Keratinocyte (primary cell): Measurements from ENCODE around the gene CASK. TPM values are rescaled to one million over a fixed set of nuclear protein-coding genes. Genes with fewer than 3 reads are reported as not detected.

Experiments
- DNase-seq: peaks from one replicate; pipeline ENCODE4 v3.0.0-alpha.2; 2011; ENCODE audit warnings: low read depth, missing footprints, low spot score
- FAIRE-seq: peaks from 2 replicates; lab custom pipeline; 2011; peaks lifted over from hg19 to GRCh38; lab: Jason Lieb, UNC
- H2AFZ ChIP-seq: 2 replicates; pipeline ENCODE4 v1.6.0; 2012; ENCODE audit warnings: low read length, control low read depth, inconsistent platforms; ENCODE audit not compliant: control insufficient read depth
- H3K27ac ChIP-seq: 2 replicates; pipeline ENCODE4 v1.5.1; 2011; ENCODE audit warnings: low read length; ENCODE audit not compliant: control insufficient read depth, insufficient read depth
- H3K27me3 ChIP-seq: 3 replicates; pipeline ENCODE4 v1.6.0; 2011; ENCODE audit warnings: low read length; ENCODE audit not compliant: control insufficient read depth, insufficient read depth; ENCODE audit errors: extremely low read depth
- H3K36me3 ChIP-seq, 2 experiments: 2 replicates in 1 of 2; 3 replicates in 1 of 2; pipeline ENCODE4 v1.5.1; 2011; ENCODE audit warnings: low read length in 2 of 2, mild to moderate bottlenecking in 1 of 2; ENCODE audit not compliant: control insufficient read depth in 2 of 2, insufficient read depth in 2 of 2; ENCODE audit errors: extremely low read depth in 1 of 2
- H3K4me1 ChIP-seq: 3 replicates; pipeline ENCODE4 v1.5.1; 2011; ENCODE audit warnings: low read length; ENCODE audit not compliant: control insufficient read depth, insufficient read depth; ENCODE audit errors: extremely low read depth
- H3K4me2 ChIP-seq: 3 replicates; pipeline ENCODE4 v1.6.0; 2011; ENCODE audit warnings: low read depth, low read length; ENCODE audit not compliant: control insufficient read depth, insufficient read depth; ENCODE audit errors: extremely low read depth
- H3K4me3 ChIP-seq, 3 experiments: fragments of 200-600 bp in 1 of 3; sonication (generic) in 1 of 3; 2 replicates in 2 of 3; 3 replicates in 1 of 3; pipeline ENCODE4 v1.5.1; 2011 to 2016; ENCODE audit warnings: low read length in 3 of 3, mild to moderate bottlenecking in 3 of 3, control low read depth in 2 of 3, inconsistent platforms in 1 of 3, low read depth in 1 of 3, mixed read lengths in 1 of 3, mixed run types in 1 of 3, moderate library complexity in 1 of 3; ENCODE audit not compliant: control insufficient read depth in 2 of 3, insufficient read depth in 2 of 3; ENCODE audit errors: extremely low read depth in 1 of 3
- H3K79me2 ChIP-seq: 2 replicates; pipeline ENCODE4 v1.6.0; 2012; ENCODE audit warnings: low read length; ENCODE audit not compliant: control insufficient read depth, insufficient read depth
- H3K9ac ChIP-seq: 3 replicates; pipeline ENCODE4 v1.6.0; 2011; ENCODE audit warnings: low read length; ENCODE audit not compliant: control insufficient read depth, insufficient read depth; ENCODE audit errors: extremely low read depth
- H3K9me1 ChIP-seq: 3 replicates; pipeline ENCODE4 v1.6.0; 2011; ENCODE audit warnings: low read length; ENCODE audit not compliant: control insufficient read depth, insufficient read depth; ENCODE audit errors: extremely low read depth
- H3K9me3 ChIP-seq: 2 replicates; pipeline ENCODE4 v1.5.1; 2012; ENCODE audit warnings: low read depth, low read length; ENCODE audit not compliant: control insufficient read depth
- H4K20me1 ChIP-seq: 3 replicates; pipeline ENCODE4 v1.6.0; 2011; ENCODE audit warnings: low read length; ENCODE audit not compliant: control insufficient read depth, insufficient read depth; ENCODE audit errors: extremely low read depth
- CTCF ChIP-seq, 3 experiments: IDR thresholded peaks in 1 of 3; conservative IDR thresholded peaks in 1 of 3; optimal IDR thresholded peaks in 1 of 3; 2 replicates in 2 of 3; 3 replicates in 1 of 3; pipeline versions ENCODE3 to v1.5.1; 2011; ENCODE audit warnings: low read length in 3 of 3, mild to moderate bottlenecking in 3 of 3, moderate library complexity in 2 of 3, control low read depth in 1 of 3, inconsistent platforms in 1 of 3; ENCODE audit not compliant: insufficient read depth in 2 of 3; ENCODE audit errors: extremely low read depth in 1 of 3
- EZH2 ChIP-seq: IDR thresholded peaks from one replicate; pipeline ENCODE4 v1.6.1; 2012; ENCODE audit warnings: inconsistent platforms, mild to moderate bottlenecking, low read length, moderate library complexity
- dilution Hi-C: fragments of 300-500 bp; cut with MboI; formaldehyde crosslinking; loops from one replicate; pipeline ENCODE4 v1.7.0; 2020; ENCODE audit warnings: low sequenced_read_pairs; ENCODE audit not compliant: extremely low pct_ligation_motif_present
- polyA plus RNA-seq, 5 experiments: library from polyadenylated mRNA; depleted of rRNA in 3 of 5; stranded (reverse) in 3 of 5; stranded (forward) in 1 of 5; unstranded in 1 of 5; fragments of >200 nt; gene quantifications; 1 replicate in 1 of 5; 2 replicates in 3 of 5; 3 replicates in 1 of 5; pipeline versions ENCODE4 v1.2.1 to v1.2.3, GENCODE V29; 2011 to 2012; ENCODE audit warnings: missing spikeins in 2 of 5, low read depth in 1 of 5, low replicate concordance in 1 of 5

Gene CASK
- polyA plus RNA-seq, 1 donor (not counting 4 experiments of a cell fraction or from before 2014, with no cell fraction given), result 33.7 TPM

DNA sequence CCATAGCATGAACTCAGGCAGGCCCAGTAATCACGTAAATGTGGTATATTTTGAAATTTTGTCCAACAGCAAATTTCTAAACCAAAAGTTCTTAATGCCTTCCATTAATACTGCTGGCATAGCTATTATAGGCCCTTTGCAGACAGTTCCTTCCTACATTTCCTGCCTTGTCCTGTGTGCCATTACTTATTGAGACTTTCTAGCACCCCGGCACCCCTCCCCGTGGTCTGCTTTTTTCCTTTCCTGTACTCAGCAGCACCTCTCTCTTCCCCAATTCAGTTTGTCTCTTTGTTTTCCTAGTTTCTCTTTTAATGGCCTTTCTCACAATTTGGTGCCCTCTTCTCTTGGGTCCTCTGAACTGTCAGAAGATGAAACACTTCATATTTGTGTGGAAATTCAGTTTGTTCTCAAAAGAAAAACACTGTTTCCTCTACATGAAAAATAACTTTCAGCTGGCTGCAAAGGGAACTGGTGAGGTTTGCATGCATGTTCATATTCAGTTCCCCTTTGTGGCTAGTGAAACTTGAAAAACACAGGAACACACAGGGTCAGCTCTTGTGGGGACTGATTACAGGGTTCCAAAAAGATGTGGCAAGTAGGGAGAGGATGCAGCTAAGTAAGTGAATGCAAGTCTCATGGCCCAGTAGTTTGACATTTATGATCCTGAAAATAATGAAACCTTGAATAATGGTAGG lies 217.5 kb downstream of the CASK start:
- Histone ChIP-seq H3K27ac (no peak overlapping the region), H3K36me3 (no peaks in the 10 kb centered on the region), H3K4me2 (no peak overlapping the region), H3K9me3 (no peaks in the 10 kb centered on the region), H3K27me3 (no peaks in the 10 kb centered on the region), H3K4me3 (no peak overlapping the region), H3K4me1 (no peaks in the 10 kb centered on the region), H3K79me2 (no peaks in the 10 kb centered on the region), H3K9ac (no peak overlapping the region), H3K9me1 (no peaks in the 10 kb centered on the region), H4K20me1 (no peaks in the 10 kb centered on the region), H2AFZ (no peak overlapping the region)
- dilution Hi-C loops, result no loop called here
- DNase-seq (no peak), FAIRE-seq (no peak)
- no peak for TF ChIP-seq CTCF (optimal IDR thresholded peaks at IDR 0.05 in 1 of 3, IDR thresholded peaks at IDR 0.05 in 1 of 3, conservative IDR thresholded peaks at IDR 0.05 in 1 of 3; ENCODE audit: extremely low read depth in 1 of 3, insufficient read depth in 2 of 3, low read length in 3 of 3)
- no peak for TF ChIP-seq EZH2

DNA sequence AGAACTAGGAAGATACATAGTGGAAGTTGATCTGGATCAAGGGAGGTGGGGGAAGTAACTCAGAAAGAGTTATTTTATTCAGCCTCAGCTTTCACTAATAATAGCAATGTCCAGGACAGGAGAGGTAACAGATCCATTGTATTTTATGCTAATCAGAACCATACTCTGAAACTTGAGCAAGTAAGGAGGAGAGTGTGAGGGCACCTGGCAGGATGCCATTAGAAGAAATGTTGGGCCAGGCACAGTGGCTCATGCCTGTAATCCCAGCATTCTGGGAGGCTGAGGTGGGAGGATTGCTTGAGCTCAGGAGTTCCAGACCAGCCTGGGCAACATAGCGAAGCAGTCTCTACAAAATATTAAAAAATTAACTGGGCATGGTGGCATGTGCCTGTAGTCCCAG lies 218.3 kb downstream of the CASK start:
- no peak overlapping the region for H3K4me2 ChIP-seq
- dilution Hi-C loops, result no loop called here
- H3K4me3 ChIP-seq, result no peak overlapping the region
- DNase-seq (no peak), FAIRE-seq (no peak)
- H3K36me3 ChIP-seq, result no peaks in the 10 kb centered on the region
- H3K27ac ChIP-seq, result no peak overlapping the region
- no peaks in the 10 kb centered on the region for H3K27me3 ChIP-seq
- H3K4me1 ChIP-seq, result no peaks in the 10 kb centered on the region
- TF ChIP-seq CTCF (optimal IDR thresholded peaks at IDR 0.05 in 1 of 3, IDR thresholded peaks at IDR 0.05 in 1 of 3, conservative IDR thresholded peaks at IDR 0.05 in 1 of 3; ENCODE audit: extremely low read depth in 1 of 3, insufficient read depth in 2 of 3, low read length in 3 of 3) (no peak), EZH2 (no peak)
- H4K20me1 ChIP-seq, result no peaks in the 10 kb centered on the region
- no peak overlapping the region for H3K9ac ChIP-seq
- no peaks in the 10 kb centered on the region for H3K79me2 ChIP-seq
- no peaks in the 10 kb centered on the region for H3K9me3 ChIP-seq
- no peaks in the 10 kb centered on the region for H3K9me1 ChIP-seq
- no peak overlapping the region for H2AFZ ChIP-seq
